PC-3 (cell line): Measurements from ENCODE around the gene GRIPAP1. TPM values are rescaled to one million over a fixed set of nuclear protein-coding genes. Genes with fewer than 3 reads are reported as not detected.
A peak's percentile ranks its signal among the peaks of the same experiment; 100 is the strongest.

ENCODE experiments used
- ATAC-seq: fragments of 200-7000 bp; cut with Tn5 transposase; 2 replicates; pipeline ENCODE4 v1.9.1; 2020; ENCODE audit warnings: mild to moderate bottlenecking, moderate library complexity
- BruUV-seq: library from RNA; stranded (reverse); fragments of 400-500 nt; replicated peaks from 2 replicates; lab custom pipeline; 2021; lab: Mats Ljungman, UMichigan
- CTCF ChIA-PET: fragments of 300-600 bp; sonication (Branson Sonifier 250); formaldehyde crosslinking; loops from one replicate; lab custom pipeline; 2022; ENCODE audit warnings: antibody characterized with exemption; lab: Charles Lee
- POLR2A ChIA-PET: fragments of 300-600 bp; sonication (Branson Sonifier 250); formaldehyde crosslinking; loops from one replicate; lab custom pipeline; 2022; ENCODE audit warnings: antibody characterized with exemption; ENCODE audit not compliant: unreplicated experiment; lab: Charles Lee
- DNase-seq: peaks from one replicate; pipeline ENCODE4 v3.0.0-alpha.2; 2015
- H2AFZ ChIP-seq: fragments of 300-600 bp; sonication (generic); 2 replicates; pipeline ENCODE4 v1.6.0; 2016; ENCODE audit warnings: antibody characterized with exemption, low read length
- H3F3A ChIP-seq: fragments of 300-600 bp; sonication (generic); one replicate; pipeline ENCODE4 v1.6.0; 2017; ENCODE audit warnings: antibody characterized with exemption, low read length, control low read depth, mild to moderate bottlenecking; ENCODE audit not compliant: unreplicated experiment
- H3K27ac ChIP-seq: fragments of 300-600 bp; sonication (generic); 2 replicates; pipeline ENCODE4 v1.5.1; 2016; ENCODE audit warnings: mild to moderate bottlenecking, low read length
- H3K27me3 ChIP-seq: fragments of 300-600 bp; sonication (generic); 2 replicates; pipeline ENCODE4 v1.6.1; 2016; ENCODE audit warnings: low read length, mixed read lengths
- H3K36me3 ChIP-seq: fragments of 300-600 bp; sonication (generic); 2 replicates; pipeline ENCODE4 v1.6.1; 2016; ENCODE audit warnings: low read depth, mixed run types, low read length, mixed read lengths
- H3K4me1 ChIP-seq: fragments of 300-600 bp; sonication (generic); 2 replicates; pipeline ENCODE4 v1.5.1; 2016; ENCODE audit warnings: low read length; ENCODE audit not compliant: insufficient read depth
- H3K4me2 ChIP-seq: fragments of 300-600 bp; sonication (generic); 2 replicates; pipeline ENCODE4 v1.6.0; 2016; ENCODE audit warnings: low read length
- H3K4me3 ChIP-seq: fragments of 300-600 bp; sonication (generic); 2 replicates; pipeline ENCODE4 v1.5.1; 2016; ENCODE audit warnings: mild to moderate bottlenecking, low read length, mixed read lengths
- H3K79me2 ChIP-seq: fragments of 300-600 bp; sonication (generic); 2 replicates; pipeline ENCODE4 v1.6.1; 2017; ENCODE audit warnings: low read length, mixed read lengths
- H3K9ac ChIP-seq: fragments of 300-600 bp; sonication (generic); 2 replicates; pipeline ENCODE4 v1.6.0; 2016; ENCODE audit warnings: mild to moderate bottlenecking, low read length
- H3K9me2 ChIP-seq: fragments of 300-600 bp; sonication (generic); replicated peaks from 2 replicates; pipeline ENCODE4 v1.6.1; 2016; ENCODE audit warnings: mixed run types, low read length, mixed read lengths
- H3K9me3 ChIP-seq: fragments of 300-600 bp; sonication (generic); 2 replicates; pipeline ENCODE4 v1.6.1; 2016; ENCODE audit warnings: low read length, mixed read lengths
- H4K20me1 ChIP-seq: fragments of 300-600 bp; sonication (generic); 2 replicates; pipeline ENCODE4 v1.6.1; 2016; ENCODE audit warnings: low read length, mixed read lengths
- EZH2 ChIP-seq: fragments of 300-600 bp; sonication (generic); IDR thresholded peaks from one replicate; pipeline ENCODE4 v1.6.1; 2017; ENCODE audit warnings: antibody characterized with exemption, mild to moderate bottlenecking, low read length; ENCODE audit not compliant: unreplicated experiment
- EZH2phosphoT487 ChIP-seq: fragments of 300-600 bp; sonication (generic); IDR thresholded peaks from 2 replicates; pipeline ENCODE4 v1.6.1; 2018; ENCODE audit warnings: mild to moderate bottlenecking, antibody characterized with exemption, low read length, borderline replicate concordance
- intact Hi-C: fragments of 100-400 bp; cut with micrococcal nuclease; formaldehyde crosslinking; loops from 2 replicates; pipeline ENCODE4 v1.9.0; 2023
- total RNA-seq: library from RNA; depleted of rRNA; stranded (reverse); fragments of >200 nt; gene quantifications from 2 replicates; pipeline ENCODE4 v1.2.3, GENCODE V29; 2014
- TF ChIP-seq, protein P1 (sequence below): fragments of 300-600 bp; sonication (generic); conservative IDR thresholded peaks from 2 replicates; pipeline ENCODE4 v1.5.1; 2017; ENCODE audit warnings: antibody characterized with exemption, low read depth, mild to moderate bottlenecking, low read length

Gene GRIPAP1
- total RNA-seq, 1 experiment from 2014 or later: 31.1 TPM

DNA sequence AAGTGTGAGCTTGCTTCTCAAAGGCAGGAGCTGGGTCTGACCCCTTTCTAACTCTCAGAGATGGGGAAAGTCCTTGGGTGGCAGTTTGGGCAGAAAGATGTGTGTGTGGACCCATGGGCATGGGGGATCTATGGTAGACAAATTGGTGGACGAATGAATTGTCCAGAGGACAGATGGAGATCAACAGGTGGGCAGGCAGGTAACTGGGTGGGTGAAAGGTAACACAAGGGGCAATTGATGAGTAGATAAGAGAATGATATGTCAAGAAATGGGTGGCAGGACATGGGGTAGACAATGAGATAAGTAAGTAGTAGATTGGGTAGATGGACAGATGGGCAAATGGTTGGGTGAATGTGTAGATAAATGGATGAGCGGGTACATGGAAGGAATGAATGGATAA is 27.5 kb downstream of the GRIPAP1 start:
- no peaks in the 10 kb centered on the region for H3K79me2 ChIP-seq
- no peaks in the 10 kb centered on the region for H3F3A ChIP-seq
- TF ChIP-seq EZH2phosphoT487 (no peak), EZH2 (no peak)
- TF ChIP-seq, protein P1, sequence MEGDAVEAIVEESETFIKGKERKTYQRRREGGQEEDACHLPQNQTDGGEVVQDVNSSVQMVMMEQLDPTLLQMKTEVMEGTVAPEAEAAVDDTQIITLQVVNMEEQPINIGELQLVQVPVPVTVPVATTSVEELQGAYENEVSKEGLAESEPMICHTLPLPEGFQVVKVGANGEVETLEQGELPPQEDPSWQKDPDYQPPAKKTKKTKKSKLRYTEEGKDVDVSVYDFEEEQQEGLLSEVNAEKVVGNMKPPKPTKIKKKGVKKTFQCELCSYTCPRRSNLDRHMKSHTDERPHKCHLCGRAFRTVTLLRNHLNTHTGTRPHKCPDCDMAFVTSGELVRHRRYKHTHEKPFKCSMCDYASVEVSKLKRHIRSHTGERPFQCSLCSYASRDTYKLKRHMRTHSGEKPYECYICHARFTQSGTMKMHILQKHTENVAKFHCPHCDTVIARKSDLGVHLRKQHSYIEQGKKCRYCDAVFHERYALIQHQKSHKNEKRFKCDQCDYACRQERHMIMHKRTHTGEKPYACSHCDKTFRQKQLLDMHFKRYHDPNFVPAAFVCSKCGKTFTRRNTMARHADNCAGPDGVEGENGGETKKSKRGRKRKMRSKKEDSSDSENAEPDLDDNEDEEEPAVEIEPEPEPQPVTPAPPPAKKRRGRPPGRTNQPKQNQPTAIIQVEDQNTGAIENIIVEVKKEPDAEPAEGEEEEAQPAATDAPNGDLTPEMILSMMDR: no peak
- H3K9me3 ChIP-seq: no peaks in the 10 kb centered on the region
- H3K9me2 ChIP-seq: no peaks in the 10 kb centered on the region
- no peak overlapping the region for H3K4me3 ChIP-seq
- no peak overlapping the region for H2AFZ ChIP-seq
- no peaks in the 10 kb centered on the region for H3K4me1 ChIP-seq
- ATAC-seq (no peak), DNase-seq (no peak)
- intact Hi-C loops: no loop called here
- H3K27me3 ChIP-seq: no peaks in the 10 kb centered on the region
- ChIA-PET CTCF (no interaction called here), POLR2A (no interaction called here)
- H4K20me1 ChIP-seq: no peaks in the 10 kb centered on the region
- no peak overlapping the region for H3K27ac ChIP-seq
- H3K9ac ChIP-seq: no peak overlapping the region
- H3K36me3 ChIP-seq: peaks cover 3% of the 10 kb centered on the region
- H3K4me2 ChIP-seq: no peak overlapping the region
- BruUV-seq: no TSS peak

DNA sequence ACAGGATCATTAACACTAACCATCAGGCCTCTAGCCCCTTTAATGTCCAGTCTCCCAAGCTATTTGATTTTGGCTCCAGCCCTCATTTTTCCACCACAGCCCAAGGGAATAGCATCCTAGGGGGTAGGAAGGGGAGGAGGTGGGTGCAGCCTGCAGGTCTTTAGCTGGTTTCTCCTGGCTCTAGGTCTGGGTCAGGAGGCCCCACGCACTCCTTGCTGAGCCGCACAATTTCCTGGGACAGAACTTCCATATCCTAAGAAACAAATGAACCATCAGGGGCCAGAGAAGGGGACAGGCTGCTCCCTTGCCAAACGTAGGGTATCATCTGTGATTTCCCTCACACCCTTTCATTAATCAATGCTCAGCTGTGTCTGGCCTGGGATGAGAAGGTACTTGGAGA is 28.0 kb downstream of the GRIPAP1 start:
- POLR2A ChIA-PET: no interaction called here
- no peak overlapping the region for H3K9ac ChIP-seq
- H4K20me1 ChIP-seq: no peaks in the 10 kb centered on the region
- H3K9me2 ChIP-seq: no peaks in the 10 kb centered on the region
- no peaks in the 10 kb centered on the region for H3K4me1 ChIP-seq
- no peak for DNase-seq
- CTCF ChIA-PET: interaction anchor here (1.9 kb wide), 1 partner anchor 70 kb away, joined by 4 read pairs; no protein-coding TSS in a partner anchor
- intact Hi-C loops: no loop called here
- H3K36me3 ChIP-seq: peaks cover 3% of the 10 kb centered on the region
- no peak overlapping the region for H2AFZ ChIP-seq
- no peaks in the 10 kb centered on the region for H3F3A ChIP-seq
- no peak for ATAC-seq
- no peak overlapping the region for H3K27ac ChIP-seq
- no peaks in the 10 kb centered on the region for H3K79me2 ChIP-seq
- no TSS peak for BruUV-seq
- no peaks in the 10 kb centered on the region for H3K9me3 ChIP-seq
- TF ChIP-seq, protein P1: no peak
- TF ChIP-seq EZH2phosphoT487: no peak
- no peak for TF ChIP-seq EZH2
- no peak overlapping the region for H3K4me3 ChIP-seq
- no peaks in the 10 kb centered on the region for H3K27me3 ChIP-seq
- H3K4me2 ChIP-seq: no peak overlapping the region

DNA sequence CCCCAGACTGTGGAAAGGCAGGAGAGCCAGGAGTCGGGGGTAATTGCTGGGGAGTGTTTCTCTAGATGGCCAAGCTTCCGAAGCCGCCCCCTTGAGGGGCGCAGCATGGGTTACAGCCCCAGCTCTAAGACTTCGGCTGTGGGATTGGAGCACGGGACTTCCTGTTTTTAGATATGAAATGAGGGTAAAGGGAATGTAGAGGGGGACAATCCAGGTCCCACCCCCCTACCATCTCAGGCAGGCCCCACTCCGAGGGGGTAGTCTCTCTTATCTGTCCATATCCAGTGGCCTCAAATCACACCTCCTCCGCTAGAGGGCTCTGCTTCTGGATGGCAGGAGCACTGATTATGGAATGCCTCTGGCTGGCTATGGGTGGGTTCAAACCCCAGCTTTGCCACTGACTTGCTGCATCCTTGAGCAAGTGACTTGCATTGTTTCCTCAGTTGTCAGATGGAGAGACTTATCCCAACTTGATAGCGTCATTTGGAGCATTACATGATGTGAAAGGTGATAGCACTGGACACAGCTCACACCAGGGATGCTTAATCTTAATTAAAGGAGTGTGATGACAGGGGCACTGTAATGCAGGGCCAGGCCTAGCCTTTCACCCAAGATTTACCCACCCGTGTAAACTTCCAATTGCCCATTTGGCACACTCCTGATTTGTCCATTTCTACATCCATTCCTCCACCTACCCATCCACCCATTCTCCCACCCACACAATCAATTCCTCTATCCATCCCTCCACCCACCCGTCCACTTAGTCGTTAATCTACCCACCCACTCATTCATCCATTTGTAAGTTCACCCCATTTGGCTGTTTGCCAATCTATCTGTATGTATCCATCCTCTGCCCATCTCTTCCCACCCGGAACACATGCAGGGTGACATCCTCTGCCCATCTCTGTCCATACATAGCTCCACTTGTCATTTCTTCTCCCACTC is 29.6 kb downstream of the GRIPAP1 start:
- Histone ChIP-seq H3K4me1 (no peaks in the 10 kb centered on the region), H3K9ac (no peak overlapping the region)

More for the DNA sequence above, 29.6 kb downstream of the GRIPAP1 start:
- H3K36me3 ChIP-seq: peaks cover 3% of the 10 kb centered on the region; the same call in 1 of the 2 replicates
- ChIA-PET CTCF (interaction anchor here (1.9 kb wide), 1 partner anchor 72 kb away, joined by 4 read pairs; no protein-coding TSS in a partner anchor), POLR2A (no interaction called here)
- H3K27ac ChIP-seq: no peak overlapping the region
- no peak overlapping the region for H3K4me3 ChIP-seq
- no peak overlapping the region for H2AFZ ChIP-seq
- H3F3A ChIP-seq: no peaks in the 10 kb centered on the region
- DNase-seq: peak; percentile 55
- intact Hi-C loops: loop anchor here (1.0 kb wide), 1 partner anchor 71 kb away; the partner anchor contains the start of gene TFE3
- H3K27me3 ChIP-seq: no peaks in the 10 kb centered on the region
- ATAC-seq: peak; percentile 70
- no peak for TF ChIP-seq EZH2
- TF ChIP-seq, protein P1: peak; percentile 75
- no peaks in the 10 kb centered on the region for H4K20me1 ChIP-seq
- H3K4me2 ChIP-seq: no peak overlapping the region
- H3K79me2 ChIP-seq: no peaks in the 10 kb centered on the region
- H3K9me3 ChIP-seq: no peaks in the 10 kb centered on the region
- no peaks in the 10 kb centered on the region for H3K9me2 ChIP-seq
- BruUV-seq: no TSS peak
